ENCODE measurements around the gene CCDC167.

CCDC167 gene

GRCh38 chr6:37531026-37531425 lies 31.3 kb upstream of the CCDC167 start:
- in situ Hi-C loops (cut with MboI; ENCODE audit: low sequenced_read_pairs), result no loop called here

DNA sequence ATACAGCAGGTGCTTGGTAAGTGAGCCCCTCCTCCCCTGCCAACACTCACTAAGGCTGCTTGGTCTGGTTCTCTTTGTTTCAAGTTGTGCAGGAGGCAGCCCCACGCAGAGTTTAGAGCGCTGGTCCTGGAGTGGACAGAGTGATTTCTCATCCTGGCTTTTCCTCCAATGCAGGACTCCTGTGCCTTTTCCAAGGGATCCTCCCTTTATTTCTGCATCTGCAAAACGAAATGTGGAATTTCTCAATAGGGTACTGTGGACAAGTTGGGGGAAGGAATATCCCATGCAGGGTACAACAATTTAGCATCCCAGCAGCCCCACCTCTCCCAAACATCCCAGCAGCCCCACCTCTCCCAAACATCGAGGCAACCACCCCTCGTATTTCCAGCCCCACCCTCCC lies 30.6 kb upstream of the CCDC167 start:
- in situ Hi-C loops (cut with MboI; ENCODE audit: low sequenced_read_pairs), result no loop called here

DNA sequence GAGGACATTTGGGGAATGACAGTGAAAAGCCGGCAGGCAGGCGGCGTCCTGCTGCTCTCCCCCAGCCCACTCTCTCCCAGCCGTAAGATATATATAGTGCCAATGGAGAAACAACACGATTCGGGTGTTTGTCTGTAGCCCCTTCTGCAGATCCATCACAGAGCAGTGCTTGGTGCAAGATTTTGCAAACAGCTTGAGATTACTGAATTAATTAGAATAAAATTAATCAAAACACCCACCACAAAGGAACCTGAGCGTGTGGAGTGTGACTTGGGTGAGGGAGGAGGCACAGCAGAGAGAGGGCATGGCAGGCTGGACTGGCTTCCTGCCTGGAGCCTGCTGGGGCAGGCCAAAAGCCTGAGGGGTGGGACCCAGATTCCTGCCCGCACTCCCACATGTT lies 28.8 kb upstream of the CCDC167 start:
- in situ Hi-C loops (cut with MboI; ENCODE audit: low sequenced_read_pairs), result no loop called here

- in situ Hi-C loops (cut with MboI; ENCODE audit: low sequenced_read_pairs), result no loop called here
These were observed 26.0 kb upstream of the CCDC167 start for GRCh38 chr6:37525460-37526357.

GRCh38 chr6:37524970-37525318 lies 25.3 kb upstream of the CCDC167 start:
- in situ Hi-C loops (cut with MboI; ENCODE audit: low sequenced_read_pairs), result no loop called here

DNA sequence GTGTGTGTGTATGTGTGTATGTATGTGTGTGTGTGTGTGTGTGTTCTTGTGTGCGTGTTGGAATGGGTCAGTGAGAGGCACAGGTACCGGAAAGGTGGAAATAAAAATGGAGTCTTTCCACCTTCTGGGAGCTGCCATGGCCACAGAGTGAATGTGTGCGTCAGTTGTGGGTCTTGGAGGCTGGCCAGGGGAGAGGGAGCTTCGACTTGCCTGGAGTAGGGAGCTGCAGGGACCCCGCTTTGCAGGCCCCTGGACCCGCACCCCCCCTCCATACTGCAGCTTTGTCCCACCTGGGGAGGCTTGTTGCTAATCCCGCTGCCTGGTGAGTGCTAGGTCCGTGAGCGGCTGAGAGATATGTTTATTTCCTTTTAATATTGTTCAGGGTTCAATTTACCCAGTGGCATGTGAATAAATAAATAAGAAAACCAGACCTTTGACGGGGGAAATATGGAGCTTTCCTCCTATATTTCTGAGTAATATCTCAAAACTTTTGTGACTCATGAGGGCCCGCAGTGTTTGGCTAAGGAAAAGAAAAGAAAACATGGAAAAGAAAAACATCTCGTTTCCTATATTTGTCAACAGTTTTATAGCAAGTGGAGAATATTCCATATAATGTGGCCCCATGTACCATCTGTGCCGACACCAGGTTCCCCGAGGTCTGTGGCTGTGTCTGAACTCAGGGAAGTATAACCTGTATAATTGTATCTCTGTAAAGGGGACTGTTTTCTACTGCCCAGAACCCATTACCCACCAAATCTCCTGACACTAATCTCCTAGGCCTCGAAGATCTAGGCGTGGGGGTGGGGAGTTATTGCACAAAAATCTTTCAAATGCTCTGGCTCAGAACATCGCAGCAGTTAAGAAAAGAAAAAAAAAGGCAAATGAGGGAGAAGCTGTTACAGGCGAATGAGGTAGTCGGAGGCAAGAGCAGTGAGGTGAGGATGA lies 24.6 kb upstream of the CCDC167 start:
- in situ Hi-C loops (cut with MboI; ENCODE audit: low sequenced_read_pairs), result no loop called here

DNA sequence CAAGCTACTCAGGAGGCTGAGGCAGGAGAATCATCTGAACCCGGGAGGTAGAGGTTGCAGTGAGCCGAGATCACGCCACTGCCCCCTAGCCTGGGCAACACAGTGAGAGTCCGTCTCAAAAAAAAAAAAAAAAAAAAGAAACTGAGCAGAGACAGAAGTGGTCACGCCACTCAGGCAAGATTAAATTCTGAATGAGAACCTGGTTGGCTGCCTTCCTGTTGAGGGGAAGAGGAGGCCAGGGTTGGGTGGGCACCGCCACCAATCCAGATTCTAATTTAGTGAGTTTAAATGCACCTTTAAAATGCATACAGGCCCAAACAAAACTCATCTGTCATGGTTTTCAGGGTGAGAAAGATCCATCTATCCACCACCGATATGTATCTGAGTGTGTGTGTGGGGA lies 23.7 kb upstream of the CCDC167 start:
- in situ Hi-C loops (cut with MboI; ENCODE audit: low sequenced_read_pairs), result no loop called here

- in situ Hi-C loops (cut with MboI; ENCODE audit: low sequenced_read_pairs), result no loop called here
These were observed 23.1 kb upstream of the CCDC167 start for GRCh38 chr6:37522836-37523235.

GRCh38 chr6:37521674-37522073 lies 22.0 kb upstream of the CCDC167 start:
- in situ Hi-C loops (cut with MboI; ENCODE audit: low sequenced_read_pairs), result no loop called here

- in situ Hi-C loops (cut with MboI; ENCODE audit: low sequenced_read_pairs), result no loop called here
These were observed 21.2 kb upstream of the CCDC167 start for GRCh38 chr6:37520926-37521325.

DNA sequence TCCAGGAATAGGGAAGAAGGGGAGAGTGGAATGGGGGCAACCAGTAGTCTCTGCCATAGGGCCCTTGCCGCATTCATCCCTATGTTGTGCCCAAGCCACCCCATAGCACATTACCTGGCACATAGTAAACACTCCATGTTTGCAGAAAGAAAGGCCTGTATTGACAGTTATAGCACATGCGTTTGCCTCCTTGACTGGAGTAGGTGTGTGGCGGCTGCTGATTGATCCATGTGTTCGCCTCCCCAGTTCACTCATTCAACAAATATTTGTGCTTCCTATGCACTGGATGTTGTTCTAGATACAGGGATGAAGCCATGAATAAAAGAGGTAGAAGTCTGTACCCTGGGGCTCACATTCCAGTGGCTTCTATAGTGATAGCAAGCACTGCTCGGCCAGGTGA lies 19.8 kb upstream of the CCDC167 start:
- in situ Hi-C loops (cut with MboI; ENCODE audit: low sequenced_read_pairs), result no loop called here

GRCh38 chr6:37518116-37518515 lies 18.4 kb upstream of the CCDC167 start:
- in situ Hi-C loops (cut with MboI; ENCODE audit: low sequenced_read_pairs), result no loop called here

- in situ Hi-C loops (cut with MboI; ENCODE audit: low sequenced_read_pairs), result no loop called here
These were observed 17.7 kb upstream of the CCDC167 start for GRCh38 chr6:37517411-37517812.

- in situ Hi-C loops (cut with MboI; ENCODE audit: low sequenced_read_pairs), result no loop called here
These were observed 17.3 kb upstream of the CCDC167 start for GRCh38 chr6:37516920-37517405.

DNA sequence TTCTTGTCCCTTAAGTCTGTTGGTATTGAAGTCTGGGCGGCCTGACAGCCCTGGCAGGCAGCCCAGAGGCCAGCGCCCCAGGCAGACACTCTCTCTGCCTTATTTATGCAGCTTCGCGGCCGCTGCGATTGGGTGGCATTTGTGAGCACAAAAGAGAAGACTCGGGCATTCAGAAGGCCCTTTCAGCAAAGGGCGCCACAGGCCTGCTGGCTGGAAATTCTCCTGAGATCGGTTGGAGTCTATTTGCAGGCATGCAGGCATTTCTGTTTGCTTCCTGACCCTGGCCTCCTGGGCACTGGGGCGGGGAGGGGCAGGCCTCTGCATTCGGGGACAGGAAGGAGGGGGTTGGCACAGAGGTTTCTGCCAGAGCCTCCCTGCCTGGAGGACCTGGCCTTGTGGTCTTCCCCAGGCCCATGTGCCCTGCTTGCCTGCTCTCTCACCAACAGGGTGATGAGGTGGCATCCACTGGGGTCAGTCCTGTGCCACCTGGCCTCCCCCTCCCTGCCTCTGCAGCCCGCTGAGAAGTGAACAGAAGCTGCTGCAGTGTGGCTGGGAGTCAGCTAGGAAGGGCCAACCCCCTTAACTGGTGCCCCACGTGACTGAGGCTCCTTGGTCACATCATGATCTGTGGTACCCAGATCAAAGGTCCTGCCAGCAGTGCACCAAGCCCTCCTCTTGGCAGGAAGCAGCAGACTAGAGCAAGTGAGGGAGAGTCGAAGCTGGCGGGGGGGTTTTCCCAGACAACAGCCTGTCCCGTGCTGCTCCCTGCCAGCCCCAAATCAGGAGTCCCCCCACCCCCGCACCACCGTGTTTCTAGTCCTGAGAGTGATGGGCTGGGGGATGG lies 16.6 kb upstream of the CCDC167 start:
- in situ Hi-C loops (cut with MboI; ENCODE audit: low sequenced_read_pairs), result no loop called here

- in situ Hi-C loops (cut with MboI; ENCODE audit: low sequenced_read_pairs), result no loop called here
These were observed 16.0 kb upstream of the CCDC167 start for GRCh38 chr6:37515712-37516075.

GRCh38 chr6:37514837-37515236 lies 15.1 kb upstream of the CCDC167 start:
- in situ Hi-C loops (cut with MboI; ENCODE audit: low sequenced_read_pairs), result no loop called here

GRCh38 chr6:37514321-37514771 lies 14.7 kb upstream of the CCDC167 start:
- in situ Hi-C loops (cut with MboI; ENCODE audit: low sequenced_read_pairs), result no loop called here

GRCh38 chr6:37513576-37513975 lies 13.9 kb upstream of the CCDC167 start:
- in situ Hi-C loops (cut with MboI; ENCODE audit: low sequenced_read_pairs), result no loop called here

- in situ Hi-C loops (cut with MboI; ENCODE audit: low sequenced_read_pairs), result no loop called here
These were observed 13.5 kb upstream of the CCDC167 start for GRCh38 chr6:37513155-37513554.

Data from HL-60/S4 (cell line).